Large intestine (tissue), 12 donors: ENCODE results near the gene OCIAD1. TPM values are rescaled to one million over a fixed set of nuclear protein-coding genes. Genes with fewer than 3 reads are reported as not detected.

ENCODE experiments used
- DNase-seq, 2 donors: peaks; one replicate each; pipeline versions ENCODE4 v3.0.0 to v3.0.0-alpha.2; 2013
- H3K27ac ChIP-seq: one replicate; pipeline ENCODE4 v1.5.1; 2013; ENCODE audit warnings: low read length
- H3K27me3 ChIP-seq: 2 replicates; pipeline ENCODE4 v1.6.1; 2013; ENCODE audit warnings: low read length; ENCODE audit not compliant: control insufficient read depth, insufficient read depth
- H3K36me3 ChIP-seq: 2 replicates; pipeline ENCODE4 v1.6.1; 2013; ENCODE audit warnings: low read length; ENCODE audit not compliant: control insufficient read depth, insufficient read depth
- H3K4me1 ChIP-seq: one replicate; pipeline ENCODE4 v1.6.1; 2013; ENCODE audit warnings: low read length; ENCODE audit not compliant: control insufficient read depth, insufficient read depth
- H3K4me3 ChIP-seq: one replicate; pipeline ENCODE4 v1.5.1; 2013; ENCODE audit warnings: low read length
- H3K9me3 ChIP-seq: one replicate; pipeline ENCODE4 v1.6.1; 2013; ENCODE audit warnings: mild to moderate bottlenecking, low read depth, low read length, moderate library complexity; ENCODE audit not compliant: control insufficient read depth
- WGBS: methylation state at CpG from one replicate; pipeline ENCODE4 v1.1.5; 2013; ENCODE audit warnings: low lambda C conversion rate; ENCODE audit not compliant: insufficient coverage; 5-methylcytosine and 5-hydroxymethylcytosine counted together
- long read RNA-seq, 11 donors: transcript quantifications; one replicate each; lab custom pipeline, GENCODE V29; 2026
- polyA plus RNA-seq: library from polyadenylated mRNA; unstranded; fragments of 120-200 nt; gene quantifications from one replicate; pipeline ENCODE4 v1.2.1, GENCODE V29; 2013

OCIAD1 gene
- 209 TPM for polyA plus RNA-seq
- long read RNA-seq, donor 1, transcript OCIAD1-222 (7 exons, 688 nt), result minor isoform, 6 of 36 reads
- long read RNA-seq, donor 1, transcript OCIAD1-202 (9 exons, 1,594 nt), result minor isoform, 7 of 36 reads
- long read RNA-seq, donor 1, transcript OCIAD1-201 (9 exons, 1,414 nt), result major isoform, 20 of 36 reads
- long read RNA-seq, donor 1, partial matches to known transcripts, result 0 of 36 reads
- long read RNA-seq, donor 1, other reads (novel, unspliced or antisense), result 0 of 36 reads
- long read RNA-seq, donor 2, transcript OCIAD1-201 (9 exons, 1,414 nt), result major isoform, 30 of 93 reads
- long read RNA-seq, donor 2, transcript OCIAD1-206 (2 exons, 1,916 nt), result minor isoform, 6 of 93 reads
- long read RNA-seq, donor 2, transcript OCIAD1-202 (9 exons, 1,594 nt), result minor isoform, 16 of 93 reads
- long read RNA-seq, donor 2, transcript OCIAD1-222 (7 exons, 688 nt), result minor isoform, 8 of 93 reads
- long read RNA-seq, donor 2, partial matches to known transcripts, result 24 of 93 reads
- long read RNA-seq, donor 2, other reads (novel, unspliced or antisense), result 0 of 93 reads
- long read RNA-seq, donor 3, transcript OCIAD1-201 (9 exons, 1,414 nt), result major isoform, 76 of 128 reads
- long read RNA-seq, donor 3, transcript OCIAD1-202 (9 exons, 1,594 nt), result minor isoform, 14 of 128 reads
- long read RNA-seq, donor 3, transcript OCIAD1-222 (7 exons, 688 nt), result minor isoform, 6 of 128 reads
- long read RNA-seq, donor 3, transcript OCIAD1-206 (2 exons, 1,916 nt), result minor isoform, 6 of 128 reads
- long read RNA-seq, donor 3, partial matches to known transcripts, result 24 of 128 reads
- long read RNA-seq, donor 3, other reads (novel, unspliced or antisense), result 0 of 128 reads
- long read RNA-seq, donor 4, partial matches to known transcripts, result 0 of 5 reads
- long read RNA-seq, donor 4, other reads (novel, unspliced or antisense), result 0 of 5 reads
- long read RNA-seq, donor 5, transcript OCIAD1-201 (9 exons, 1,414 nt), result major isoform, 14 of 28 reads
- long read RNA-seq, donor 5, transcript OCIAD1-202 (9 exons, 1,594 nt), result minor isoform, 8 of 28 reads
- long read RNA-seq, donor 5, partial matches to known transcripts, result 0 of 28 reads
- long read RNA-seq, donor 5, other reads (novel, unspliced or antisense), result 0 of 28 reads
- long read RNA-seq, donor 6, transcript OCIAD1-202 (9 exons, 1,594 nt), result minor isoform, 11 of 480 reads
- long read RNA-seq, donor 6, transcript OCIAD1-201 (9 exons, 1,414 nt), result major isoform, 49 of 480 reads
- long read RNA-seq, donor 6, transcript OCIAD1-206 (2 exons, 1,916 nt), result minor isoform, 10 of 480 reads
- long read RNA-seq, donor 6, transcript OCIAD1-222 (7 exons, 688 nt), result minor isoform, 10 of 480 reads
- long read RNA-seq, donor 6, partial matches to known transcripts, result 376 of 480 reads
- long read RNA-seq, donor 6, other reads (novel, unspliced or antisense), result 22 of 480 reads
- long read RNA-seq, donor 7, transcript OCIAD1-202 (9 exons, 1,594 nt), result minor isoform, 6 of 38 reads
- long read RNA-seq, donor 7, transcript OCIAD1-206 (2 exons, 1,916 nt), result minor isoform, 5 of 38 reads
- long read RNA-seq, donor 7, transcript OCIAD1-201 (9 exons, 1,414 nt), result major isoform, 18 of 38 reads
- long read RNA-seq, donor 7, transcript OCIAD1-222 (7 exons, 688 nt), result minor isoform, 6 of 38 reads
- long read RNA-seq, donor 7, partial matches to known transcripts, result 0 of 38 reads
- long read RNA-seq, donor 7, other reads (novel, unspliced or antisense), result 0 of 38 reads
- long read RNA-seq, donor 8, transcript OCIAD1-222 (7 exons, 688 nt), result minor isoform, 23 of 156 reads
- long read RNA-seq, donor 8, transcript OCIAD1-201 (9 exons, 1,414 nt), result major isoform, 45 of 156 reads
- long read RNA-seq, donor 8, transcript OCIAD1-202 (9 exons, 1,594 nt), result minor isoform, 23 of 156 reads
- long read RNA-seq, donor 8, partial matches to known transcripts, result 56 of 156 reads
- long read RNA-seq, donor 8, other reads (novel, unspliced or antisense), result 0 of 156 reads
- long read RNA-seq, donor 9, transcript OCIAD1-222 (7 exons, 688 nt), result minor isoform, 7 of 95 reads
- long read RNA-seq, donor 9, transcript OCIAD1-206 (2 exons, 1,916 nt), result minor isoform, 10 of 95 reads
- long read RNA-seq, donor 9, transcript OCIAD1-201 (9 exons, 1,414 nt), result major isoform, 45 of 95 reads
- long read RNA-seq, donor 9, transcript OCIAD1-202 (9 exons, 1,594 nt), result minor isoform, 14 of 95 reads
- long read RNA-seq, donor 9, partial matches to known transcripts, result 17 of 95 reads
- long read RNA-seq, donor 9, other reads (novel, unspliced or antisense), result 0 of 95 reads
- long read RNA-seq, donor 10, transcript OCIAD1-202 (9 exons, 1,594 nt), result minor isoform, 11 of 90 reads
- long read RNA-seq, donor 10, transcript OCIAD1-201 (9 exons, 1,414 nt), result major isoform, 58 of 90 reads
- long read RNA-seq, donor 10, partial matches to known transcripts, result 10 of 90 reads
- long read RNA-seq, donor 10, other reads (novel, unspliced or antisense), result 0 of 90 reads
- long read RNA-seq, donor 11, transcript OCIAD1-201 (9 exons, 1,414 nt), result major isoform, 41 of 57 reads
- long read RNA-seq, donor 11, transcript OCIAD1-202 (9 exons, 1,594 nt), result minor isoform, 8 of 57 reads
- long read RNA-seq, donor 11, partial matches to known transcripts, result 0 of 57 reads
- long read RNA-seq, donor 11, other reads (novel, unspliced or antisense), result 0 of 57 reads

GRCh38 chr4:48830706-48831531 lies at the start of gene OCIAD1:
OCIAD1 (plus strand) TSS chr4:48831088; CDS start chr4:48832625, 1,537 bp downstream.
- Histone ChIP-seq H3K9me3 (no peaks in the 10 kb centered on the region), H3K4me1 (peaks cover 3% of the 10 kb centered on the region), H3K36me3 (peaks cover 18% of the 10 kb centered on the region), H3K4me3 (peak within 1 kb of the TSS; percentile 96), H3K27ac (peak within 1 kb of the TSS; percentile 97), H3K27me3 (no peaks in the 10 kb centered on the region)
- 0% methylated on average over 1 of the region's 56 CpGs for WGBS
- DNase-seq, result peak; percentile 100

GRCh38 chr4:48781968-48782367 lies 48.9 kb upstream of the OCIAD1 start:
- Histone ChIP-seq H3K27me3 (no peaks in the 10 kb centered on the region), H3K27ac (no peak overlapping the region)

GRCh38 chr4:48785302-48785701 lies 45.6 kb upstream of the OCIAD1 start:
- Histone ChIP-seq H3K36me3 (no peaks in the 10 kb centered on the region), H3K27me3 (no peaks in the 10 kb centered on the region), H3K27ac (no peak overlapping the region), H3K4me3 (no peak overlapping the region), H3K9me3 (no peaks in the 10 kb centered on the region), H3K4me1 (peaks cover 6% of the 10 kb centered on the region)
- peak in 1 of 2 donors; percentile 48 for DNase-seq

More at GRCh38 chr4:48781968-48782367, 48.9 kb upstream of the OCIAD1 start:
- no peak overlapping the region for H3K4me3 ChIP-seq
- no peaks in the 10 kb centered on the region for H3K36me3 ChIP-seq
- no peaks in the 10 kb centered on the region for H3K9me3 ChIP-seq
- no peak for DNase-seq
- H3K4me1 ChIP-seq, result peaks cover 11% of the 10 kb centered on the region

- WGBS, result 100% methylated on average over 1 of the region's 2 CpGs
- Histone ChIP-seq H3K4me1 (peaks cover 1% of the 10 kb centered on the region), H3K36me3 (no peaks in the 10 kb centered on the region)
Measured at GRCh38 chr4:48786549-48786948, 44.3 kb upstream of the OCIAD1 start.

GRCh38 chr4:48787056-48787455 lies 43.8 kb upstream of the OCIAD1 start:
- no peaks in the 10 kb centered on the region for H3K36me3 ChIP-seq
- no peaks in the 10 kb centered on the region for H3K4me1 ChIP-seq
- no peak for DNase-seq
- no peak overlapping the region for H3K4me3 ChIP-seq
- no CpG with 5 or more reads among the region's 1 CpG for whole genome bisulfite sequencing
- H3K9me3 ChIP-seq, result no peaks in the 10 kb centered on the region
- H3K27me3 ChIP-seq, result no peaks in the 10 kb centered on the region
- no peak overlapping the region for H3K27ac ChIP-seq

More at GRCh38 chr4:48786549-48786948, 44.3 kb upstream of the OCIAD1 start:
- Histone ChIP-seq H3K27me3 (no peaks in the 10 kb centered on the region), H3K27ac (no peak overlapping the region), H3K9me3 (no peaks in the 10 kb centered on the region), H3K4me3 (no peak overlapping the region)
- DNase-seq, result no peak

GRCh38 chr4:48790561-48790960 lies 40.3 kb upstream of the OCIAD1 start:
- Histone ChIP-seq H3K36me3 (no peaks in the 10 kb centered on the region), H3K4me1 (no peaks in the 10 kb centered on the region), H3K4me3 (no peak overlapping the region), H3K9me3 (no peaks in the 10 kb centered on the region), H3K27me3 (no peaks in the 10 kb centered on the region), H3K27ac (no peak overlapping the region)
- DNase-seq, result no peak

- H3K27ac ChIP-seq, result no peak overlapping the region
- H3K4me3 ChIP-seq, result no peak overlapping the region
- H3K36me3 ChIP-seq, result no peaks in the 10 kb centered on the region
- H3K27me3 ChIP-seq, result no peaks in the 10 kb centered on the region
- no peak for DNase-seq
- no peaks in the 10 kb centered on the region for H3K9me3 ChIP-seq
- no peaks in the 10 kb centered on the region for H3K4me1 ChIP-seq
Measured at GRCh38 chr4:48791313-48791712, 39.6 kb upstream of the OCIAD1 start.

- Histone ChIP-seq H3K27me3 (no peaks in the 10 kb centered on the region), H3K36me3 (no peaks in the 10 kb centered on the region), H3K4me3 (no peak overlapping the region), H3K27ac (no peak overlapping the region), H3K4me1 (no peaks in the 10 kb centered on the region), H3K9me3 (no peaks in the 10 kb centered on the region)
- WGBS, result no CpG with 5 or more reads among the region's 5 CpGs
- no peak for DNase-seq
Measured at GRCh38 chr4:48792348-48793006, 38.4 kb upstream of the OCIAD1 start.
